ELR (cell line): ENCODE data around the gene MX1.
"Not testable (repeated sequence)": the region's sequence is repeated elsewhere in the genome, so short reads cannot be mapped to it uniquely, and the experiment has no call there.

ENCODE experiments used
- DNase-seq: peaks from one replicate; pipeline ENCODE4 v3.0.0-alpha.2; 2015; ENCODE audit warnings: low read depth

Gene MX1

DNA sequence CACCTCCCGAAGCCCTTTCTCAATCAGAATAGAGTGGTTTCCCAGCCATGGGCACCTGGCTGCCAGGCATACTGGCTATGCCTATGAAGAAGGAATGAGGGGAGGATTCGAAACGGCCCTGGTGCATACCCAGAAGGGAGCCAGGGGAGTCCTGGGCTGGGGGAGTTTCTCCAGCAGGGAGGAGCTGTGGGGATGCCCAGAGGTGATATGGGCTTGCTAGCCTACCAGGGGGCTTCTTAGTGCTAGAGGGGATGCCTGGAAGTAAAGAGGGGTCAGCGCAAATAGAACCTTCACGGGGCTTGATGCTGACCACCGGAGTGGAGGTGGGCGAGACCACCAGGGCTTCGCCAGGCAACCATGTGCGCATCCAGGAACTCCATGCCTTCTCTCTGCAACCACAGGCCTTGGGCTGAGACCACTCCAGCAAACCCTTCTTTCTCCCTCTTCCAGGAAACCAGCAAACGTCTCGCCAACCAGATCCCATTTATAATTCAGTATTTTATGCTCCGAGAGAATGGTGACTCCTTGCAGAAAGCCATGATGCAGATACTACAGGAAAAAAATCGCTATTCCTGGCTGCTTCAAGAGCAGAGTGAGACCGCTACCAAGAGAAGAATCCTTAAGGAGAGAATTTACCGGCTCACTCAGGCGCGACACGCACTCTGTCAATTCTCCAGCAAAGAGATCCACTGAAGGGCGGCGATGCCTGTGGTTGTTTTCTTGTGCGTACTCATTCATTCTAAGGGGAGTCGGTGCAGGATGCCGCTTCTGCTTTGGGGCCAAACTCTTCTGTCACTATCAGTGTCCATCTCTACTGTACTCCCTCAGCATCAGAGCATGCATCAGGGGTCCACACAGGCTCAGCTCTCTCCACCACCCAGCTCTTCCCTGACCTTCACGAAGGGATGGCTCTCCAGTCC lies 18.2 kb upstream of the MX1 start:
- no peak for DNase-seq

DNA sequence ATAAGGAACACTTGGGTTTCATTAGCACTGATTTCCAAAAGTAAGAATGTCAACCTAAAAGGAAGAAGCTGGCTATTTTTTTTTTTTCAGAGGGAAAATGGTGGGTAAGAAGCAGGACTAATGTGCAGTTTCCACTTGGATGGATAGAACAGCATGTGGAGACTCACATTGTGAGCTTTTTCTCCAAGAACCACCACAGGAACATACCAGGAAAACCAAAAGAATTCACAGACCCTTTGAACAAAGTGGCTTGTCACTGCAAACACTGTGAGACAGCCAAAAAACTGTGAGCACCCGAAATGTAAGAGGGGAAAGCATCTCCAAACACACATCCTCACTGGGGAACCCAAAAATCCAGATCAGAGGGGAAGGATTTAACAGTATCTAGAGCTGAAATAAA lies 15.7 kb upstream of the MX1 start:
- no peak for DNase-seq

DNA sequence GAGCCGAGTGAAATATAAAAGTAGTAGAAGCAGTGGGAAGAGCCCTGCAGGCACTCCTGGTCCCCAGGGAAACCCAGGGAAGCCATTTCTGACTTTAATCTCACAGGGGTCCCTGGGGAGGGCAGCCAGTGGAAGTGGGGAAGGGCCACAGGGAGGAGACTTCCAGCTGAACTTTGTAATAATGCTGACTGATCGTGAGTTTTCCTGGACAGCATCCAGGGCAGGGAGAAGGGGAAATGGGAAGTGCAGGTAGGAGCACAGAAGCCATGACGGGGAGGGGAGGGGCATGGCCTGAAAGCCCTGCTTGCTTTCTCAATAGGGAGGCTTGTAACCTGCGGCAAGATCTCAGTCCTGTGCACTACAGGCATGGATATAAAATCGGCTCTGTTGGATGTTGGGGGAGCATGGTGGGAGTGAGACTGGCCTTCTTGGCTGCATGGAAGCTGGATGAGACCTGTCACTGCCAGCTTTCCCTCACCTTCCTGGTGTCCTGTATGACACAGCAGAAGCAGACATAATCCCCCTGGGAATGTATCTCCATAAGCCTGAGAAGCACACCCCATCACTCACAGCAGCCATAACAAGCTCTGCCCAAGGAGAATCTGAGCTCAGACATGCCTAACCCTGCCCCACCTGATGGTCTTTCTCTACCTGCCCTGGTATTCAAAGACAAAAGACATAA lies 15.1 kb upstream of the MX1 start:
- no peak for DNase-seq

DNA sequence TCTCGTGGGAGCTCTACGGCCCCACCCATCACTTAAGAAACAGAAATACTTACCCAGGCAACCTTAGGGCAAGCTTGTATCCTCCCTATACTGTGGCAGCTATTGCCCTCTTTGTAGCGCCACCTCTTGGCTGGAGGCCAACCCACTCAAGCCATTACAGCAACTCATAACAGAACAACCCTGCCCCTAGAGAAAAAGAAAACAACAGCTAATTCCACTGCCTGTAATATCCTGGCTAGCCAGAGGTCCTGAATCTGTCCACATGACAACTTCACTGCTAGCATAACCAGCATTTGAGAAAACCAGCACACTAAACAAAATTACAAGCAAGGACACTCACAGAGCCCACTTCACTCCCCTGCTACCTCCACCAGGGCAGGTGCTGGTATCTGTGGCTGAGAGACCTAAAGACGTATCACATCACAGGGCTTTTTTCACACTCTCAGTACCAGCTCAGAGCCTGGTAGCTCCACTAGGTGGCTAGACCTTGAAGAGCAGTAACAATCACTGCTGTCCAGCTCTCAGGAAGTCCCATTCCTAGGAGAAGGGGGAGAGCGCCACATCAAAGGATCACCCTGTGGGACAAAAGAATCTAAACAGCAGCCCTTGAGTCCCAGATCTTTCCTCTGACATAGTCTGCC lies 14.5 kb upstream of the MX1 start:
- no peak for DNase-seq

DNA sequence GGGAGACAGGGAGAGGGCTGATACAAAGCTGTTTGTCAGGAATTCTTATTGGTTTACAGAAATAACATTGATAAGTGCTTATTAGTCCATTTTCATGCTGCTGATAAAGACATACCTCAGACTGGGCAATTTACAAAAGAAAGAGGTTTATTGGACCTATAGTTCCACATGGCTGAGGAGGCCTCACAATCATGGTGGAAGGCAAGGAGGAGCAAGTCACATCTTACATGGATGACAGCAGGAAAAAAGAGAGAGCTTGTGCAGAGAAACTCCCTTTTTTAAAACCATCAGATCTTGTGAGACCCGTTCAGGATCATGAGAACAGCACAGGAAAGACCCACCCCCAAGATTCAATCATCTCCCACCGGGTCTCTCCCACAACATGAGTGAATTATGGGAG lies 8.5 kb upstream of the MX1 start:
- DNase-seq = not testable (repeated sequence)

DNA sequence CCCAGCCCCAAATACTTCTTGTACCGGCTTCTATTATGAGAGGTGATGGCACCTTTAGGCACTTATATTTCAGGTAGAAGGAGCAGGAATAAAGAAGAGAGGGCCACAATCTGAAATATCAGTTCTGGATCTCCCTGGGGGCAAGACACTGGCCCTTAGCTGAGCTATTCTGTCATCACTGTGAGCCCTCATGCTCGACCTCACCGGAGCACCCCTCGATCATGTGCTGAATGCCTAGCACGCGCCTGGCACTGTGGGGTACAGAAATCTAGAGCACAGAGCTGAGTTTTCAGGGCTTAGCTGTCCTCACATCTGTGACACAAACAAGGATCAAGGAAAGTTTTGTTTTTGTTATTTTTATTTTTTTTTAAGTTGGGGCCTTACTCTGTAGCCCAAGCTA lies 7.6 kb upstream of the MX1 start:
- no peak for DNase-seq

DNA sequence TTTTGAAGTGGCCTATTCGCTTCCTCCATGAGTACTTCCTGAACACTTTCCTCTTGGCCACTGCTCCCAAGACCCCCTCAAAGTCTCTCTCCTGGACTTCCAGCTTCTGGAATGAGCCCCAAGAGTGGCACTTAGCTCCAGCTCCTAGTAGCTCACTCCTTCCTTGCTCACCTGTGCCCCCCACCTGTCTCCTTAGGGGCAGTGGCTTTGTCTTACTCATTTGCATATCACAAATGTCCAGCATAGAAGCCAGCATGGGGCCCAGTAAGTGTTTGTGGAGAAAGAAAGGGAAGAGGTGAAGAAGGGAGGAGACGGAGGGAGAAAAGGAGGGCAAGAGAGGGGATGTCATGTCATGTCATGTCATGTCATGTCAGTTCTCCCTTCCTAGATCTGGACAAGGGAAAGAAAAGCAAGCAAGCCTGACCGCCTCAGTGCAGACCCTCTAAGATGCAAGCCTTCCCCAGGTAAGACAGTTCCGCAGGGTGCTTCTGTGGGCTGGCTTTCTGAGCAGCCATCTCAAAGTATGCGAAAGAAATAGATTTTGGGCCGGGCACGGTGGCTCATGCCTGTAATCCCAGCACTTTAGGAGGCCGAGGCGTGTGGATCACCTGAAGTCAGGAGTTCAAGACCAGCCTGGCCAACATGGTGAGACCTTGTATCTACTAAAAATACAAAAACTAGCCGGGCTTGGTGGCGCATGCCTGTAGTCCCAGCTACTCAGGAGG lies 6.9 kb upstream of the MX1 start:
- no peak for DNase-seq

DNA sequence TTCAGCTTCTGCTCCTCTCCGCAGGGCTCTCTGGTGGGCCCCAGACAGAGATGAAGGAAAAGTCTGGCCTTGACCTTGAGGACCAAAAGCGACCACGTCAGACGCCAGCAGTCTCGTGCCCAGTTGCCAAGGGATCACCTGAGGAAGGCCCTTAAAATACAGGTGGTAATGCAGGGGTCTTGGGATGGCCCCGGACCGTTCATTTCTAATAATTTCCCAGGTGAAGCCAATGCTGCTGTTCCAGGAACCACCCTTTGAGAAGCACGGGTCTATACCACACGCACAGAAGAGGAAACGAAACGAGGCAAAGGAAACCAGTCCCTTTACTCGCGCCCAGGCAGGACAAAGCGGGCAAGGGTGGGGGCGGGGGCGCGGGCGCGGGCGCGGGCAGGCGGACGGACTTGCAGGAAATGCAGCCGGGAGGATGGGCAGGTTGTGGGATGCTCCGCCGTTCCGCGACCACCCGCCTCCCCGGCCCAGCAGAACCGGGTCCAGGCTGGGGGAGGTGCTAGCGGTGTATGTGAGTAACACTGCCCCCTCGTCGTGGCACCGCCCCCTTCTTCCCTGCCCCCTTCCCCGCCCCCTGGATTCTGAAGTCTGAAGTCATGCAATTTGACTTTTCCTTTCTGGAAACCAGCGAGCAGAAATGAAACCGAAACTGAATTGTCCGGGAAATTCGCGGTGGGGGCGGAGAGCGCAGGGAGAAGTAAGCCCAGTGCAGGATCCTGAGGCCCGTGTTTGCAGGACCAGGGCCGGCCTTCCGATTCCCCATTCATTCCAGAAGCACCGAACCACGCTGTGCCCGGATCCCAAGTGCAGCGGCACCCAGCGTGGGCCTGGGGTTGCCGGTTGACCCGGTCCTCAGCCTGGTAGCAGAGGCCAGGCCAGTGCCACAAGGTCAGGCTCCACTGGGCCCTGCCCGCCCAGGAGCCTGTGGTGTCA lies 5.8 kb upstream of the MX1 start:
- peak; percentile 89 for DNase-seq

DNA sequence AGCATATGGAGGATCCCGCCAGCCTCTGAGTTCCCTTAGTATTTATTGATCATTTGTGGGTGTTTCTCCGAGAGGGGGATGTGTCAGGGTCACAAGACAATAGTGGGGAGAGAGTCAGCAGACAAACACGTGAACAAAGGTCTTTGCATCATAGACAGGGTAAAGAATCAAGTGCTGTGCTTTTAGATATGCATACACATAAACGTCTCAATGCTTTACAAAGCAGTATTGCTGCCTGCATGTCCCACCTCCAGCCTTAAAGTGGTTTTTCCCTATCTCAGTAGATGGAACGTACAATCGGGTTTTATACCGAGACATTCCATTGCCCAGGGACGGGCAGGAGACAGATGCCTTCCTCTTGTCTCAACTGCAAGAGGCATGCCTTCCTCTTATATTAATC lies 5.0 kb upstream of the MX1 start:
- not testable (repeated sequence) for DNase-seq

DNA sequence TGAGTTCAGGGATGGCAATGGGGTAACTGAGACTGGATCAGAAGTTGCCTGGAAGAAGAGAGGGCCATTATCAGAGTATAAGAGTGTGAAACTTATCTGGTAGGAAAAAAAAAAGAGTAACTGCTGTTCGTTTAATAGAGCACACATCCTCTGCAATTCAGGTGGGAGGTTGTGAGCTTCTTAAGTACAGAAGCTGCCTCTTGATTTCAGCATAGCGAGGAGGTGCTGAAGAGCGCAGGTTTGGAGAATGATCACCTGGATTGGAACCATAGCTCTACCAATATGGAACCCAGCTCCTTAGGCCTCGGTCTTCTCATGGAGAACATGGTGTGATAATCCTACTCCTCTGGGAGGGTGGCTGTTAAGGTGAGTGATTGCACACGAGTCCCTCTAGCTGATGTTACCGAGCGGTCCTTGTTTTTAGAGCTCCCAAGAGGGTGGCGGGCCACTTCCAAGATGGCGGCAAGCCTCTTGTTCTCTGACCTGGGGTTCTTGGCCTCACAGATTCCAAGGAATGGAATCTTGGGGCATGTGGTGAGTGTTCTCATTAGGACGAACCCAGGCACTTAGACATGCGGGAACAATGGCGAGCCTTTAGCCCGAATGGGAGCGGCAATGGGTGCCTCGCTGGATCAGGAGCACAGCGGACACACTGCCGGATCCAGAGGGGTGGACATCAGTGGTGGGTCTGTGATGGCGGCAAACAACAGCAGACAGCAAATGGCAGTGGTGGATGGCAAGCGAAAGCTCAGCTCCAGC lies 3.3 kb upstream of the MX1 start:
- DNase-seq = no peak

DNA sequence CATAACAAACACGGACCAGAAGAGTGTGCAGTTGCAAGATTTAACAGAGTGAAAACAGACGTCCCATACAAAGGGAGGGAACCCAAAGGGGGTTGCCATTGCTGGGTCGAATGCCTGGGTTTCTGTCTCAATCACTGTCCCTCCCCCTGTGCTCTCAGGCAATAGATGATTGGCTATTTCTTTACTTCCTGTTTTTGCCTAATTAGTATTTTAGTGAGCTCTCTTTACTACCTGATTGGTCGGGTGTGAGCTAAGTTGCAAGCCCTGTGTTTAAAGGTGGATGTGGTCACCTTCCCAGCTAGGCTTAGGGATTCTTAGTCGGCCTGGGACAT lies 2.8 kb upstream of the MX1 start:
- DNase-seq = not testable (repeated sequence)

DNA sequence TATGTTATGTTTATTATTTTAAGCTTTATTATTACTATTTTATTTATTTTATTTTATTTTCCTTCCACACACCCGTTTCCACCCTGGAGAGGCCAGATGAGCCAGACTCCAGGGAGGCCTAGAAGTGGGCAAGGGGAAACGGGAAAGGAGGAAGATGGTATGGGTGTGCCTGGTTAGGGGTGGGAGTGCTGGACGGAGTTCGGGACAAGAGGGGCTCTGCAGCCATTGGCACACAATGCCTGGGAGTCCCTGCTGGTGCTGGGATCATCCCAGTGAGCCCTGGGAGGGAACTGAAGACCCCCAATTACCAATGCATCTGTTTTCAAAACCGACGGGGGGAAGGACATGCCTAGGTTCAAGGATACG lies 468 bp upstream of the MX1 start:
- DNase-seq = no peak

DNA sequence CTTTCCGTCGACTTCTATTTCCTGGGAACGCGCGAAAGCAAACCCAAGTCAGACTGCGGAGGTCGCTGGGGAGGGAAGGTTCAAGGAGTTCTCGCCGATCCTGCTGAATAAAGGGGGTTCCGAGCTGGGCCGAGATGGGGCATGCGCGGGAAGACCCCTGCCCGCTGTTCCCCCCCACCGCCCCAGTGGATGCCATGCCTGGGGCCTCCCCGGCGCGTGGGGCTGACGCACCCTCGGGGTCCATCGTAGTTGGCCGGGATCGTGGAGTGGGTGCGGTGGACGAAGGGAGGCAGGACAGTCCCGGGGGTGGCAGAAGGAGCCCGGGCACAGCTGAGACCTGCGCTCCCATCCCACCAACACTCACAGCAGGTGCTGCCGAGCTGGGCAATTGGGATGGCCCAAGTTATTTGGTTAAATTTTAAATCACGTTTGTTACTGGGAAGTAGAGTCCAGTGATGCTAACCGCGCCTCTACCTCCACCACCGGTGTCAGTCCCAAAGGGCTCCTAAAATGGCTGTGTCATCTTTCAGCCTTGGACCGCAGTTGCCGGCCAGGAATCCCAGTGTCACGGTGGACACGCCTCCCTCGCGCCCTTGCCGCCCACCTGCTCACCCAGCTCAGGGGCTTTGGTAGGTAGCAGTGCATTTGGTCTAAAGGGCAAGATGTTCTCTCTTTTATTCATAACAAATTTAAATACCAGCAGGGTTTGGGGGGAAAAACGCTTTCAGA lies 801 bp downstream of the MX1 start:
- no peak for DNase-seq

DNA sequence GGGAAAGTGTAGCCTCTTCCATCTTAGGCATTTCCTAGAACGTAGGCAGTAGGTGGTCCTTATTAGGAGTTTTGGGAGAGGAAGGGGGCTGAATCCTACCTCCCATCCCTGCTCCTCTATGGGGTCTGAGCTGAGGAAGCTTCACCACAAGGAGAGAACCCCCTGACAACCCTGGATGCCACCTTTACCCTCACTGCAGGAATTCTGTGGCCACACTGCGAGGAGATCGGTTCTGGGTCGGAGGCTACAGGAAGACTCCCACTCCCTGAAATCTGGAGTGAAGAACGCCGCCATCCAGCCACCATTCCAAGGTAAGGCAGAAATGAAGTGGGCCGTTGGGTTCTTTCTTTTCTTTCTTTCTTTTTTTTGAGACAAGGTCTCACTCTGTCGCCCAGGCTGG lies 1.5 kb downstream of the MX1 start:
- no peak for DNase-seq

DNA sequence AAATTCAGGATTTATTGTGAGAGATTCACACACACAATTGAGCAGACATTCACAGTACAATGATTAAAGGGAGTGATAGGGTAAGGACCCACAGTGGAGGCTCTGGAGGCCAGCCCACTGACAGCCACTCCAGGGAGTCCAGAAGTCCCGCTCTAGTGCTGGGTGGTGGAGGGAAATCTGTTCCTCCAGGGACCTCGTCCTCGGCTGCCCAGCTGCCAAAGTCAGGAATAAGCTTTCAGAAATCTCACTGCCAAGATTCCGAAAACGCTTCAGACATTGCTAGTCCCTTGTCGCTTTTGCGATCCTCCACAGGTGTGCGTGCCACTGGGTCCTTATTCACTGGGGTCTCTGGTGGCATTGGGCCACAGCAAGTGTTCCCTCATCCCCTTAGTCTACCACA lies 2.3 kb downstream of the MX1 start:
- DNase-seq = no peak

DNA sequence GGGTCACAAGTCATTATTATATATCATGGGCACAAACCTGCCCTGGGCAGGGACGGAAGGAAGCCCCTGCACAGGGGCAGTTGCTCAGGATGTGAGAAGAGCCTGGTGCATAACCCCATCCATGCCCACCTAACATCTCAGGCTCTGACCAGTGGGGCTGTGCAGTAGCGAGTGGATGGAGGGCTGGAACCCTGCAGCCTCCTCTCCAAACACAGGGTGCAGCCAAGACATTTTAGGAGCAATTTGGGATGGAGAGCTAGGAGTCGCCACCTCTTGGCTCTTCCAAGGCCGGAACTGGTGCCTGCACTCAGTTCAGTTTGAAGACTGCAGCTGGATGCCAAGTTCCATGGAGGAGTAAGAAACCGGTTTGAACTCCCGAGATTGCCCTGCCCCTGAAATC lies 2.8 kb downstream of the MX1 start:
- no peak for DNase-seq

DNA sequence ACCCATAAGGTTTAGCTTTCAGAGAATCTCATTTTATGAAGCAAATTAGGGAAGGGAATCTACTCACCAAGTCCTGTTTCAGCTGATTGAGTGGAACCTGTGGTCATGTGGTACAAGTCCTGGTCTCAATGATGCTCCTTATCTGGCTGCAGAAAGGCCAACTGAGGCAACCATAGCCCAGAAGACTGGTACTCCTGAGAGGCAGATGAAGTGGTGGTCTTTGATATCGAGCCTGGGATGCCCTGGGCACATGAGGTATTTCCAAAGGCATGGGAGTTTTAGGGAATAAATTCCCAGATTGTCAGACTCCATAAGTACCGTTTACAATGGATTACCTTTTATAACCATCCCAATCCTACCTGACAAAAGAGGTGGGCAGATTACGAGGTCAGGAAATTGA lies 3.3 kb downstream of the MX1 start:
- DNase-seq = no peak

DNA sequence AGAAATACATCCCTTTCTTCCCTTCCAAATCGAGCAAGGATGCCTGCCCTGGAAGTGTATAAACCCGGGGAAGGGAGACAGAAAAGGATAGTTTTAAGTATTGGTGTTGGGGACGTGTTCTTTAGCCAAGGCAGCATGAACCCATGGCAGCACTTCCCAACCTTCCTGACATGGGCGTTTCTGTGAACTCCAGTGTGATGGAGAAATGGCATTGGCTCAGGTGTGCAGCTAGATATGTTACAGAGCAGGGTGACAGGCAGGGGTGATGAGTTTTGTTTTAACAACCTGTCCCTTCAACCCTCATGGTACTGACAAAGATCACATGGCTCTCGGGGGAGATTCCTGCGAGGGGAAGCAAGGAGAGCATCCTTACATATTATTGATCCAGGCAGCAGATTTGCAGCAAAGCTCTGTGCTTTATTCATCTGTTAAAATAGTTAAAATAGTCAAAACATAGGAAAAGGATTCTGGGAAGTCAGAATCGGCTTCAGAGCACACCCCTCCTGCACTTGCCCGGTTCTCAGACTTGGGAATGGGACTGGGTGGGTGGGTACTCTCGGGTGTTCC lies 4.0 kb downstream of the MX1 start:
- DNase-seq = no peak

DNA sequence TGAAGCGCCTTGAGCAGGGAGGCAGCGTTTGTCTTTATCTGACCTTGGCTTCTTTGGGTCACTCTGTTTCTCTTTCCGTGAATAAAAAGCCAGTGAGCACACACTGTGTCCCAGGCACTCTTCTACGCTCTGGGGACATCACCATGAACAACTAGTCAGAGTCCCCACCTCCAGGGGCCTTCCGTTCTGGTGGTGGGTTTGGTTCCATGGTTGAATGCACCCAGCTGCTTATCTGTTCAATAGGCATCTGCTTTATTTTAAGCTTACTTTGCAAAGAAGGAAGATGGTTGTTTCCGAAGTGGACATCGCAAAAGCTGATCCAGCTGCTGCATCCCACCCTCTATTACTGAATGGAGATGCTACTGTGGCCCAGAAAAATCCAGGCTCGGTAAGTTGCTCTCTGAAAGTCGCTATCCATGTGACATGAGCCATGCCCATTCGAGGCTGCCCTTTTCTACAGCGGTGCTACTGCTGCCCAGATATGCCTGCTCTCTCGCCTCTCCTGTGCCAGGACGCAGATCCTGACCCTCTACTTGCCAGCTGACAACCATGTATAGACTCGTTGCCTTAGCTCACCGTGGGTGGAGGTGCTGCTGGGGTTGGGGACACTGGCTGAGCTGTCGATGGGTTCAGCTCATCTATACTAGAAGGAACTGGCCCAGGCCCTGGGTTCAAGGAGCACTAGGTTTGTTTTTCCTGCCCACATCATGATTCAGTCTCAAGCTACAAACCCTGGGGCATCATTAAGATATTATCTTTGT lies 5.9 kb downstream of the MX1 start:
- DNase-seq = no peak
